ENCODE data around the gene GLCE. TPM values are rescaled to one million over a fixed set of nuclear protein-coding genes. Genes with fewer than 3 reads are reported as not detected.
"Not testable (repeated sequence)": the region's sequence is repeated elsewhere in the genome, so short reads cannot be mapped to it uniquely, and the experiment has no call there.

Gene GLCE
- total RNA-seq, 2 experiments from 2014 or later = 4.6 to 5.0 TPM

- Mint-ChIP-seq H3K36me3 (no peaks in the 10 kb centered on the region), H3K4me1 (peaks cover 16% of the 10 kb centered on the region), H3K9me3 (no peaks in the 10 kb centered on the region), H3K4me3 (peak overlapping the region; percentile 92), H3K27me3 (no peaks in the 10 kb centered on the region), H3K27ac (no peak overlapping the region)
- no peak for DNase-seq
Measured at GRCh38 chr15:69161878-69162213, 1.4 kb downstream of the GLCE start.

GRCh38 chr15:69163141-69163669, 2.8 kb downstream of the GLCE start:
- Mint-ChIP-seq H3K27ac (no peak overlapping the region), H3K36me3 (no peaks in the 10 kb centered on the region), H3K4me1 (peaks cover 16% of the 10 kb centered on the region), H3K27me3 (no peaks in the 10 kb centered on the region), H3K4me3 (no peak overlapping the region), H3K9me3 (no peaks in the 10 kb centered on the region)
- DNase-seq = no peak

GRCh38 chr15:69164807-69165636, 4.6 kb downstream of the GLCE start:
- Mint-ChIP-seq H3K4me3 (no peak overlapping the region), H3K9me3 (no peaks in the 10 kb centered on the region), H3K4me1 (peaks cover 12% of the 10 kb centered on the region), H3K27me3 (no peaks in the 10 kb centered on the region), H3K36me3 (no peaks in the 10 kb centered on the region), H3K27ac (no peak overlapping the region)
- no peak for DNase-seq

GRCh38 chr15:69165637-69166025, 5.2 kb downstream of the GLCE start:
- Mint-ChIP-seq H3K9me3 (no peaks in the 10 kb centered on the region), H3K27ac (no peak overlapping the region), H3K27me3 (no peaks in the 10 kb centered on the region), H3K4me3 (no peak overlapping the region), H3K4me1 (peaks cover 10% of the 10 kb centered on the region), H3K36me3 (no peaks in the 10 kb centered on the region)
- no peak for DNase-seq

GRCh38 chr15:69167218-69167846, 6.9 kb downstream of the GLCE start:
- H3K4me1 Mint-ChIP-seq = peaks cover 4% of the 10 kb centered on the region
- no peaks in the 10 kb centered on the region for H3K9me3 Mint-ChIP-seq
- H3K27ac Mint-ChIP-seq = no peak overlapping the region
- no peaks in the 10 kb centered on the region for H3K27me3 Mint-ChIP-seq
- DNase-seq = no peak
- no peak overlapping the region for H3K4me3 Mint-ChIP-seq
- H3K36me3 Mint-ChIP-seq = no peaks in the 10 kb centered on the region

GRCh38 chr15:69168361-69168760, 7.9 kb downstream of the GLCE start:
- not testable (repeated sequence) for H3K4me1 Mint-ChIP-seq, DNase-seq, H3K9me3 Mint-ChIP-seq, H3K4me3 Mint-ChIP-seq, H3K27ac Mint-ChIP-seq, H3K36me3 Mint-ChIP-seq, H3K27me3 Mint-ChIP-seq

- H3K27me3 Mint-ChIP-seq, H3K9me3 Mint-ChIP-seq, H3K4me3 Mint-ChIP-seq, H3K4me1 Mint-ChIP-seq, DNase-seq, H3K27ac Mint-ChIP-seq, H3K36me3 Mint-ChIP-seq: not testable (repeated sequence)
Measured at GRCh38 chr15:69169540-69169939, 9.1 kb downstream of the GLCE start.

GRCh38 chr15:69170597-69170996, 10.2 kb downstream of the GLCE start:
- Mint-ChIP-seq H3K27me3 (no peaks in the 10 kb centered on the region), H3K27ac (no peak overlapping the region), H3K36me3 (peaks cover 4% of the 10 kb centered on the region), H3K4me1 (peaks cover 3% of the 10 kb centered on the region), H3K9me3 (no peaks in the 10 kb centered on the region), H3K4me3 (no peak overlapping the region)
- no peak for DNase-seq

GRCh38 chr15:69172847-69173246, 12.4 kb downstream of the GLCE start:
- Mint-ChIP-seq H3K27ac (no peak overlapping the region), H3K4me3 (no peak overlapping the region), H3K36me3 (peaks cover 4% of the 10 kb centered on the region), H3K4me1 (peaks cover 3% of the 10 kb centered on the region), H3K9me3 (no peaks in the 10 kb centered on the region), H3K27me3 (no peaks in the 10 kb centered on the region)
- no peak for DNase-seq

- peaks cover 4% of the 10 kb centered on the region for H3K36me3 Mint-ChIP-seq
- no peak for DNase-seq
- H3K27me3 Mint-ChIP-seq = no peaks in the 10 kb centered on the region
- no peak overlapping the region for H3K4me3 Mint-ChIP-seq
- peaks cover 3% of the 10 kb centered on the region for H3K4me1 Mint-ChIP-seq
- H3K27ac Mint-ChIP-seq = no peak overlapping the region
- no peaks in the 10 kb centered on the region for H3K9me3 Mint-ChIP-seq
Measured at GRCh38 chr15:69175536-69175935, 15.1 kb downstream of the GLCE start.

- no peaks in the 10 kb centered on the region for H3K9me3 Mint-ChIP-seq
- no peak overlapping the region for H3K4me3 Mint-ChIP-seq
- no peaks in the 10 kb centered on the region for H3K36me3 Mint-ChIP-seq
- no peak overlapping the region for H3K27ac Mint-ChIP-seq
- DNase-seq = no peak
- H3K27me3 Mint-ChIP-seq = no peaks in the 10 kb centered on the region
- H3K4me1 Mint-ChIP-seq = no peaks in the 10 kb centered on the region
Measured at GRCh38 chr15:69181424-69181823, 21.0 kb downstream of the GLCE start.

GRCh38 chr15:69185216-69185615, 24.8 kb downstream of the GLCE start:
- Mint-ChIP-seq H3K27ac (no peak overlapping the region), H3K9me3 (peaks cover 10% of the 10 kb centered on the region), H3K27me3 (no peaks in the 10 kb centered on the region), H3K4me1 (no peaks in the 10 kb centered on the region), H3K4me3 (no peak overlapping the region), H3K36me3 (peaks cover 4% of the 10 kb centered on the region)
- DNase-seq = no peak

GRCh38 chr15:69185706-69186105, 25.3 kb downstream of the GLCE start:
- H3K4me1 Mint-ChIP-seq = no peaks in the 10 kb centered on the region
- H3K27me3 Mint-ChIP-seq = no peaks in the 10 kb centered on the region
- peaks cover 7% of the 10 kb centered on the region for H3K36me3 Mint-ChIP-seq
- no peak for DNase-seq
- H3K27ac Mint-ChIP-seq = no peak overlapping the region
- H3K9me3 Mint-ChIP-seq = peaks cover 13% of the 10 kb centered on the region
- H3K4me3 Mint-ChIP-seq = no peak overlapping the region

- Mint-ChIP-seq H3K9me3 (peaks cover 14% of the 10 kb centered on the region), H3K36me3 (peaks cover 11% of the 10 kb centered on the region), H3K27me3 (no peaks in the 10 kb centered on the region)
Measured at GRCh38 chr15:69189157-69189556, 28.7 kb downstream of the GLCE start.

GRCh38 chr15:69190091-69190490, 29.7 kb downstream of the GLCE start:
- Mint-ChIP-seq H3K4me3 (no peak overlapping the region), H3K27me3 (no peaks in the 10 kb centered on the region), H3K36me3 (peaks cover 11% of the 10 kb centered on the region), H3K27ac (no peak overlapping the region), H3K9me3 (peaks cover 14% of the 10 kb centered on the region), H3K4me1 (peaks cover 3% of the 10 kb centered on the region)
- no peak for DNase-seq

More at GRCh38 chr15:69189157-69189556, 28.7 kb downstream of the GLCE start:
- Mint-ChIP-seq H3K4me1 (no peaks in the 10 kb centered on the region), H3K4me3 (no peak overlapping the region), H3K27ac (no peak overlapping the region)
- no peak for DNase-seq

- no peaks in the 10 kb centered on the region for H3K27me3 Mint-ChIP-seq
- H3K4me3 Mint-ChIP-seq = no peak overlapping the region
- DNase-seq = no peak
- H3K9me3 Mint-ChIP-seq = peaks cover 14% of the 10 kb centered on the region
- peaks cover 3% of the 10 kb centered on the region for H3K4me1 Mint-ChIP-seq
- peaks cover 11% of the 10 kb centered on the region for H3K36me3 Mint-ChIP-seq
- no peak overlapping the region for H3K27ac Mint-ChIP-seq
Measured at GRCh38 chr15:69190504-69190903, 30.1 kb downstream of the GLCE start.

Measured in activated naive CD8-positive, alpha-beta T cell treated with anti-CD3 and anti-CD28 coated beads for 36 hours (primary cell).